CD4-positive, alpha-beta T cell treated with Interleukin-10 for 1 hour (primary cell): ENCODE measurements around the gene LHX3.
"Not testable (repeated sequence)": the region's sequence is repeated elsewhere in the genome, so short reads cannot be mapped to it uniquely, and the experiment has no call there.

ENCODE experiments used
- DNase-seq: peaks from one replicate; pipeline ENCODE4 v3.0.0-alpha.2; 2020

The LHX3 gene

GRCh38 chr9:136240941-136241340, 36.0 kb upstream of the LHX3 start:
- DNase-seq = no peak

- DNase-seq = no peak
Measured at GRCh38 chr9:136239983-136240330, 35.0 kb upstream of the LHX3 start.

- DNase-seq = no peak
Measured at GRCh38 chr9:136239135-136239982, 34.4 kb upstream of the LHX3 start.

- DNase-seq = no peak
Measured at GRCh38 chr9:136238342-136238732, 33.4 kb upstream of the LHX3 start.

GRCh38 chr9:136237486-136238341, 32.8 kb upstream of the LHX3 start:
- DNase-seq = no peak

GRCh38 chr9:136236471-136237410, 31.8 kb upstream of the LHX3 start:
- not testable (repeated sequence) for DNase-seq

- DNase-seq = no peak
Measured at GRCh38 chr9:136235709-136236455, 31.0 kb upstream of the LHX3 start.

- DNase-seq = no peak
Measured at GRCh38 chr9:136235171-136235570, 30.2 kb upstream of the LHX3 start.

GRCh38 chr9:136234597-136234996, 29.7 kb upstream of the LHX3 start:
- DNase-seq = no peak

GRCh38 chr9:136233868-136234267, 28.9 kb upstream of the LHX3 start:
- no peak for DNase-seq

- no peak for DNase-seq
Measured at GRCh38 chr9:136233411-136233810, 28.5 kb upstream of the LHX3 start.

- no peak for DNase-seq
Measured at GRCh38 chr9:136232969-136233368, 28.0 kb upstream of the LHX3 start.

- peak; percentile 49 for DNase-seq
Measured at GRCh38 chr9:136231478-136232297, 26.8 kb upstream of the LHX3 start.

GRCh38 chr9:136230773-136231172, 25.8 kb upstream of the LHX3 start:
- DNase-seq = no peak

- DNase-seq = no peak
Measured at GRCh38 chr9:136230365-136230764, 25.4 kb upstream of the LHX3 start.

- no peak for DNase-seq
Measured at GRCh38 chr9:136229096-136230065, 24.5 kb upstream of the LHX3 start.

GRCh38 chr9:136228107-136228875, 23.4 kb upstream of the LHX3 start:
- no peak for DNase-seq

GRCh38 chr9:136226680-136227407, 21.9 kb upstream of the LHX3 start:
- no peak for DNase-seq
